GM12878 (cell line): ENCODE measurements around the gene ANKFY1. TPM values are rescaled to one million over a fixed set of nuclear protein-coding genes. Genes with fewer than 3 reads are reported as not detected.

Experiments used
- IKZF1 ChIP-seq: fragments of 450-650 bp; conservative IDR thresholded peaks from 2 replicates; pipeline ENCODE4 v1.6.1; 2017; ENCODE audit warnings: antibody characterized with exemption, mild to moderate bottlenecking
- JUNB ChIP-seq: IDR thresholded peaks from 2 replicates; pipeline ENCODE4 v1.6.1; 2016; ENCODE audit warnings: antibody characterized with exemption, mild to moderate bottlenecking
- POLR2A ChIP-seq: IDR thresholded peaks from 2 replicates; pipeline ENCODE4 v1.6.1; 2011; ENCODE audit warnings: low read depth, mild to moderate bottlenecking, low read length
- ZNF24 ChIP-seq: fragments of 450-650 bp; IDR thresholded peaks from 2 replicates; pipeline ENCODE4 v1.6.1; 2017; ENCODE audit warnings: antibody characterized with exemption, mild to moderate bottlenecking
- polyA plus RNA-seq, 11 experiments: library from polyadenylated mRNA; depleted of rRNA in 4 of 11; unstranded in 6 of 11; stranded (reverse) in 5 of 11; fragments of >200 nt; fragmentation: Nextera tagmentation in 4 of 11; fragmentation: Illumina TruSeq in 1 of 11; extraction: Ambion mirVana in 4 of 11; extraction: Trizol in 1 of 11; gene quantifications; 1 replicate in 1 of 11; 2 replicates in 10 of 11; pipeline versions ENCODE4 v1.2.1 to v1.2.3, GENCODE V29; 2011 to 2016; ENCODE audit warnings: inconsistent platforms in 2 of 11, missing spikeins in 2 of 11, low read depth in 1 of 11
- total RNA-seq, 4 experiments: library from RNA; depleted of rRNA in 3 of 4; stranded (reverse); fragments of >200 nt in 3 of 4; fragmentation: Illumina TruSeq in 1 of 4; extraction: Trizol in 1 of 4; gene quantifications; 2 replicates each; pipeline versions ENCODE4 v1.2.1 to v1.2.3, GENCODE V29; 2013 to 2021
- TF ChIP-seq, protein P1 (sequence below): IDR thresholded peaks from 2 replicates; pipeline ENCODE4 v1.6.1; 2012; ENCODE audit warnings: mild to moderate bottlenecking, low read depth, low read length
- TF ChIP-seq, protein P2 (sequence below): fragments of 450-650 bp; IDR thresholded peaks from 2 replicates; pipeline ENCODE4 v1.6.1; 2017; ENCODE audit warnings: mild to moderate bottlenecking, low read depth, inconsistent platforms; ENCODE audit not compliant: poor library complexity, severe bottlenecking
- TF ChIP-seq, protein P3 (sequence below): fragments of 450-650 bp; formaldehyde crosslinking; IDR thresholded peaks from 2 replicates; pipeline ENCODE4 v1.5.0; 2022; ENCODE audit warnings: mild to moderate bottlenecking, missing genetic modification characterization
- TF ChIP-seq, protein P4 (sequence below): fragments of 450-650 bp; IDR thresholded peaks from 2 replicates; pipeline ENCODE4 v1.6.1; 2017; ENCODE audit warnings: antibody characterized with exemption, mild to moderate bottlenecking, moderate library complexity

Gene ANKFY1
- total and polyA plus RNA-seq, 10 of the 15 experiments (the other 5 are each of a cell fraction or from before 2014, with no cell fraction given) = 3.0 to 27.7 (median 16.4) TPM

DNA sequence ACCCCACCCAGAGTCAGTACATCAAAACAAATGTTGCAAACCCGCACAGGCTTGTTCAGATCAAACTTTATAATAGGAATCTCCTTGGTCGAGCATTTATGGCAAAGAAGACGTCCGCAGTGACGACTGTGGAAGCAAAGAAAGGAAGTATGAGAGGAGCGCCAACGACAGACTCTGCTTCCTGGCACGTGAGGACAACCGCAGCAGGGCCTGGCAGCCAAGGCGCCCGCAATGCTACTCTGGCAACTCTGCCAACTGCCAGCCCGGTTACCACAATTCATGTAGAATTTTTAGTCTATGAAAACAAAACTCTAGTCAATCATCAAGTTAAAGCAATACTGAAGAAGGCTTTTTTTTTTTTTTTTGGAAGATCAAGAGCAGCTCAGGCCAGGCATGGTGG lies 96.0 kb downstream of the ANKFY1 start (continued):
- TF ChIP-seq, protein P1, sequence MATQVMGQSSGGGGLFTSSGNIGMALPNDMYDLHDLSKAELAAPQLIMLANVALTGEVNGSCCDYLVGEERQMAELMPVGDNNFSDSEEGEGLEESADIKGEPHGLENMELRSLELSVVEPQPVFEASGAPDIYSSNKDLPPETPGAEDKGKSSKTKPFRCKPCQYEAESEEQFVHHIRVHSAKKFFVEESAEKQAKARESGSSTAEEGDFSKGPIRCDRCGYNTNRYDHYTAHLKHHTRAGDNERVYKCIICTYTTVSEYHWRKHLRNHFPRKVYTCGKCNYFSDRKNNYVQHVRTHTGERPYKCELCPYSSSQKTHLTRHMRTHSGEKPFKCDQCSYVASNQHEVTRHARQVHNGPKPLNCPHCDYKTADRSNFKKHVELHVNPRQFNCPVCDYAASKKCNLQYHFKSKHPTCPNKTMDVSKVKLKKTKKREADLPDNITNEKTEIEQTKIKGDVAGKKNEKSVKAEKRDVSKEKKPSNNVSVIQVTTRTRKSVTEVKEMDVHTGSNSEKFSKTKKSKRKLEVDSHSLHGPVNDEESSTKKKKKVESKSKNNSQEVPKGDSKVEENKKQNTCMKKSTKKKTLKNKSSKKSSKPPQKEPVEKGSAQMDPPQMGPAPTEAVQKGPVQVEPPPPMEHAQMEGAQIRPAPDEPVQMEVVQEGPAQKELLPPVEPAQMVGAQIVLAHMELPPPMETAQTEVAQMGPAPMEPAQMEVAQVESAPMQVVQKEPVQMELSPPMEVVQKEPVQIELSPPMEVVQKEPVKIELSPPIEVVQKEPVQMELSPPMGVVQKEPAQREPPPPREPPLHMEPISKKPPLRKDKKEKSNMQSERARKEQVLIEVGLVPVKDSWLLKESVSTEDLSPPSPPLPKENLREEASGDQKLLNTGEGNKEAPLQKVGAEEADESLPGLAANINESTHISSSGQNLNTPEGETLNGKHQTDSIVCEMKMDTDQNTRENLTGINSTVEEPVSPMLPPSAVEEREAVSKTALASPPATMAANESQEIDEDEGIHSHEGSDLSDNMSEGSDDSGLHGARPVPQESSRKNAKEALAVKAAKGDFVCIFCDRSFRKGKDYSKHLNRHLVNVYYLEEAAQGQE = no peak
- TF ChIP-seq IKZF1 (no peak), JUNB (no peak), ZNF24 (no peak), POLR2A (no peak)
- TF ChIP-seq, protein P2, sequence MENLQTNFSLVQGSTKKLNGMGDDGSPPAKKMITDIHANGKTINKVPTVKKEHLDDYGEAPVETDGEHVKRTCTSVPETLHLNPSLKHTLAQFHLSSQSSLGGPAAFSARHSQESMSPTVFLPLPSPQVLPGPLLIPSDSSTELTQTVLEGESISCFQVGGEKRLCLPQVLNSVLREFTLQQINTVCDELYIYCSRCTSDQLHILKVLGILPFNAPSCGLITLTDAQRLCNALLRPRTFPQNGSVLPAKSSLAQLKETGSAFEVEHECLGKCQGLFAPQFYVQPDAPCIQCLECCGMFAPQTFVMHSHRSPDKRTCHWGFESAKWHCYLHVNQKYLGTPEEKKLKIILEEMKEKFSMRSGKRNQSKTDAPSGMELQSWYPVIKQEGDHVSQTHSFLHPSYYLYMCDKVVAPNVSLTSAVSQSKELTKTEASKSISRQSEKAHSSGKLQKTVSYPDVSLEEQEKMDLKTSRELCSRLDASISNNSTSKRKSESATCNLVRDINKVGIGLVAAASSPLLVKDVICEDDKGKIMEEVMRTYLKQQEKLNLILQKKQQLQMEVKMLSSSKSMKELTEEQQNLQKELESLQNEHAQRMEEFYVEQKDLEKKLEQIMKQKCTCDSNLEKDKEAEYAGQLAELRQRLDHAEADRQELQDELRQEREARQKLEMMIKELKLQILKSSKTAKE = no peak
- TF ChIP-seq, protein P3, sequence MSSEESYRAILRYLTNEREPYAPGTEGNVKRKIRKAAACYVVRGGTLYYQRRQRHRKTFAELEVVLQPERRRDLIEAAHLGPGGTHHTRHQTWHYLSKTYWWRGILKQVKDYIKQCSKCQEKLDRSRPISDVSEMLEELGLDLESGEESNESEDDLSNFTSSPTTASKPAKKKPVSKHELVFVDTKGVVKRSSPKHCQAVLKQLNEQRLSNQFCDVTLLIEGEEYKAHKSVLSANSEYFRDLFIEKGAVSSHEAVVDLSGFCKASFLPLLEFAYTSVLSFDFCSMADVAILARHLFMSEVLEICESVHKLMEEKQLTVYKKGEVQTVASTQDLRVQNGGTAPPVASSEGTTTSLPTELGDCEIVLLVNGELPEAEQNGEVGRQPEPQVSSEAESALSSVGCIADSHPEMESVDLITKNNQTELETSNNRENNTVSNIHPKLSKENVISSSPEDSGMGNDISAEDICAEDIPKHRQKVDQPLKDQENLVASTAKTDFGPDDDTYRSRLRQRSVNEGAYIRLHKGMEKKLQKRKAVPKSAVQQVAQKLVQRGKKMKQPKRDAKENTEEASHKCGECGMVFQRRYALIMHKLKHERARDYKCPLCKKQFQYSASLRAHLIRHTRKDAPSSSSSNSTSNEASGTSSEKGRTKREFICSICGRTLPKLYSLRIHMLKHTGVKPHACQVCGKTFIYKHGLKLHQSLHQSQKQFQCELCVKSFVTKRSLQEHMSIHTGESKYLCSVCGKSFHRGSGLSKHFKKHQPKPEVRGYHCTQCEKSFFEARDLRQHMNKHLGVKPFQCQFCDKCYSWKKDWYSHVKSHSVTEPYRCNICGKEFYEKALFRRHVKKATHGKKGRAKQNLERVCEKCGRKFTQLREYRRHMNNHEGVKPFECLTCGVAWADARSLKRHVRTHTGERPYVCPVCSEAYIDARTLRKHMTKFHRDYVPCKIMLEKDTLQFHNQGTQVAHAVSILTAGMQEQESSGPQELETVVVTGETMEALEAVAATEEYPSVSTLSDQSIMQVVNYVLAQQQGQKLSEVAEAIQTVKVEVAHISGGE (CRISPR knock-in tag) = no peak
- TF ChIP-seq, protein P4, sequence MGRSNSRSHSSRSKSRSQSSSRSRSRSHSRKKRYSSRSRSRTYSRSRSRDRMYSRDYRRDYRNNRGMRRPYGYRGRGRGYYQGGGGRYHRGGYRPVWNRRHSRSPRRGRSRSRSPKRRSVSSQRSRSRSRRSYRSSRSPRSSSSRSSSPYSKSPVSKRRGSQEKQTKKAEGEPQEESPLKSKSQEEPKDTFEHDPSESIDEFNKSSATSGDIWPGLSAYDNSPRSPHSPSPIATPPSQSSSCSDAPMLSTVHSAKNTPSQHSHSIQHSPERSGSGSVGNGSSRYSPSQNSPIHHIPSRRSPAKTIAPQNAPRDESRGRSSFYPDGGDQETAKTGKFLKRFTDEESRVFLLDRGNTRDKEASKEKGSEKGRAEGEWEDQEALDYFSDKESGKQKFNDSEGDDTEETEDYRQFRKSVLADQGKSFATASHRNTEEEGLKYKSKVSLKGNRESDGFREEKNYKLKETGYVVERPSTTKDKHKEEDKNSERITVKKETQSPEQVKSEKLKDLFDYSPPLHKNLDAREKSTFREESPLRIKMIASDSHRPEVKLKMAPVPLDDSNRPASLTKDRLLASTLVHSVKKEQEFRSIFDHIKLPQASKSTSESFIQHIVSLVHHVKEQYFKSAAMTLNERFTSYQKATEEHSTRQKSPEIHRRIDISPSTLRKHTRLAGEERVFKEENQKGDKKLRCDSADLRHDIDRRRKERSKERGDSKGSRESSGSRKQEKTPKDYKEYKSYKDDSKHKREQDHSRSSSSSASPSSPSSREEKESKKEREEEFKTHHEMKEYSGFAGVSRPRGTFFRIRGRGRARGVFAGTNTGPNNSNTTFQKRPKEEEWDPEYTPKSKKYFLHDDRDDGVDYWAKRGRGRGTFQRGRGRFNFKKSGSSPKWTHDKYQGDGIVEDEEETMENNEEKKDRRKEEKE = no peak
- TF ChIP-seq, all 136 proteins: peak for 0
